Colonic mucosa (tissue), 4 donors: ENCODE data around the gene HACD2. TPM values are rescaled to one million over a fixed set of nuclear protein-coding genes. Genes with fewer than 3 reads are reported as not detected.
A peak's percentile ranks its signal among the peaks of the same experiment; 100 is the strongest.

Experiments used
- DNase-seq: peaks from one replicate; pipeline ENCODE4 v3.0.0-alpha.2; 2020
- H3K27ac ChIP-seq: fragments of 200-600 bp; one replicate; pipeline ENCODE4 v1.8.0; 2021
- H3K27me3 ChIP-seq: fragments of 200-600 bp; one replicate; pipeline ENCODE4 v1.8.0; 2021
- H3K36me3 ChIP-seq: fragments of 200-600 bp; one replicate; pipeline ENCODE4 v1.8.0; 2021
- H3K4me1 ChIP-seq: fragments of 200-600 bp; one replicate; pipeline ENCODE4 v1.8.0; 2021; ENCODE audit warnings: mild to moderate bottlenecking
- H3K4me3 ChIP-seq: fragments of 200-600 bp; one replicate; pipeline ENCODE4 v1.8.0; 2021
- H3K9ac ChIP-seq, 2 donors: one replicate each; pipeline ENCODE4 v1.7.0; 2013; ENCODE audit warnings: control low read depth in 2 of 2, low read depth in 2 of 2, low read length in 2 of 2
- H3K9me3 ChIP-seq: fragments of 200-600 bp; one replicate; pipeline ENCODE4 v1.8.0; 2021
- intact Hi-C: fragments of 100-400 bp; cut with DNase I; formaldehyde crosslinking; loops from one replicate; pipeline ENCODE4 v1.14.1; 2022
- total RNA-seq, 2 donors: library from RNA; stranded (reverse); fragmentation: NEBNext Ultra II Directional in 1 of 2; extraction: Animal tissue kit (Norgen Biotek cat#: 25700) in 1 of 2; gene quantifications; one replicate each; pipeline ENCODE4 v1.2.1, GENCODE V29; 2021
- TF ChIP-seq, protein P1 (sequence below): fragments of 200-600 bp; IDR thresholded peaks from one replicate; pipeline ENCODE4 v1.8.0; 2022; ENCODE audit warnings: antibody characterized with exemption, mild to moderate bottlenecking
- donor health status: healthy.
- donor health status: DM: no; HTN: no; CAD: no.
- donor health status: DM: no; HTN: no; CAD: no.

The HACD2 gene
- total RNA-seq, 2 donors from 2014 or later: 60.3 to 61.2 TPM

DNA sequence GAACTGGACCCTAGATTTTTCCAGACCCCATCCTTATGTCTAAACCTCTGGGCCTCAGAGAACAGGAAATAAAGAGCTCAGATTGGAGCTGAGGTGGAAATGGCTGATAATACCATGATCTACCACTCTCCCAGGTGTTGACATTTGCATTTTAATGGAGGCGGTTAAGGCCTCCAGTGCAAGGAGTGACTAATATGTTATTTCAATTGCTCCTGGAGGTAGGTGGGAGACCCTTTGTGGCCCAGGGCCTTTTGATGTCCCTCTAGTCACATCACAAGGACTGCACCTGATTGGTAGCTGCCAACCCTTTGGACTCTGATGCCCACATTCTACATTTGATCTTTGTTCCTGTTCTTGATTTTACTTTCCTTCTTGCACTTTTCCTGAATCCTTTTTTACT, 127.0 kb downstream of the HACD2 start:
- H3K27me3 ChIP-seq: no peaks in the 10 kb centered on the region
- DNase-seq: no peak
- intact Hi-C loops: no loop called here

DNA sequence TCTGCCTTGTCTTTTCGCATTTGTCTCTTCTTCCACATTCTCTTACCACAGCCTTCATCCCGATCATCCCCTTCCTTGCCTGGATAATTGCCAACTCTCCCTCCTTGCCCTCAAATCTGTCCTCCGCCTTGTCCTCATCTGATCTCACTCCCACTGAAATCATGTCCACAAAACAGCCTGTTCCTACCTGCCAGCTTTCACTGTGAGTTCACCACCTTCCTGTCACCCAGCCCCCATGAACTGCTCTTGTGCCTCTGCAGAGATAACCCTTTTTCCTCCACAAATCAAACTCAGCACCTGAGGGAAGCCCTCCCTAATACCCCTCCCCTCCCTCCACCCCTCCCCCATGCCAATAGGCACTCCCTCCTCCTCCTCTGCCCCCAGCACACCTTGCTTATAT, 131.2 kb downstream of the HACD2 start:
- Histone ChIP-seq H3K27ac (no peak overlapping the region), H3K27me3 (peaks cover 20% of the 10 kb centered on the region), H3K9ac (no peak overlapping the region), H3K9me3 (no peaks in the 10 kb centered on the region), H3K4me1 (peaks cover 1% of the 10 kb centered on the region), H3K4me3 (no peak overlapping the region), H3K36me3 (no peaks in the 10 kb centered on the region)
- TF ChIP-seq, protein P1, sequence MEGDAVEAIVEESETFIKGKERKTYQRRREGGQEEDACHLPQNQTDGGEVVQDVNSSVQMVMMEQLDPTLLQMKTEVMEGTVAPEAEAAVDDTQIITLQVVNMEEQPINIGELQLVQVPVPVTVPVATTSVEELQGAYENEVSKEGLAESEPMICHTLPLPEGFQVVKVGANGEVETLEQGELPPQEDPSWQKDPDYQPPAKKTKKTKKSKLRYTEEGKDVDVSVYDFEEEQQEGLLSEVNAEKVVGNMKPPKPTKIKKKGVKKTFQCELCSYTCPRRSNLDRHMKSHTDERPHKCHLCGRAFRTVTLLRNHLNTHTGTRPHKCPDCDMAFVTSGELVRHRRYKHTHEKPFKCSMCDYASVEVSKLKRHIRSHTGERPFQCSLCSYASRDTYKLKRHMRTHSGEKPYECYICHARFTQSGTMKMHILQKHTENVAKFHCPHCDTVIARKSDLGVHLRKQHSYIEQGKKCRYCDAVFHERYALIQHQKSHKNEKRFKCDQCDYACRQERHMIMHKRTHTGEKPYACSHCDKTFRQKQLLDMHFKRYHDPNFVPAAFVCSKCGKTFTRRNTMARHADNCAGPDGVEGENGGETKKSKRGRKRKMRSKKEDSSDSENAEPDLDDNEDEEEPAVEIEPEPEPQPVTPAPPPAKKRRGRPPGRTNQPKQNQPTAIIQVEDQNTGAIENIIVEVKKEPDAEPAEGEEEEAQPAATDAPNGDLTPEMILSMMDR: no peak
- intact Hi-C loops: no loop called here
- no peak for DNase-seq

More for the DNA sequence above, 127.0 kb downstream of the HACD2 start:
- TF ChIP-seq, protein P1: no peak
- Histone ChIP-seq H3K27ac (no peak overlapping the region), H3K9me3 (no peaks in the 10 kb centered on the region), H3K4me3 (no peak overlapping the region), H3K9ac (no peak overlapping the region), H3K4me1 (no peaks in the 10 kb centered on the region), H3K36me3 (no peaks in the 10 kb centered on the region)

DNA sequence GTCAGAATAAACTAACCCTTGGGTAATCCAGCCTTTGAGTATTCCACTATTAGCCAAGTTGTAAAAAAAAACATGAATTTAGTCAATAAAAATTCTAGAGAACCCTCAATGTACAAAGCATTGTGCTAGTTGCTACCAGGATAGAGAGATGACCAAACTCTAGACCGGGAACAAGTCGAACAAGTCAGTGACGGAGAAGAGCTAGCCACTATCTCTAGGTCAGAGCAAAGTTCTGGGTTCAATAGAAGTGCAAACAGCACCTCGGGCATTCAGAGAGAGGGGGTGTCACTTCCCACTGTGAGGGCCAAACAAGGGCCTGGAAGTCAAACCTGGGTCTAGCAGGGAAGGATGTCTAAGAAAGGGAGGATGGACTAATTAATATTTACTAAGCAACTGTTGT, 133.7 kb downstream of the HACD2 start:
- Histone ChIP-seq H3K4me1 (peaks cover 6% of the 10 kb centered on the region), H3K36me3 (no peaks in the 10 kb centered on the region), H3K4me3 (no peak overlapping the region), H3K9ac (no peak overlapping the region), H3K27ac (no peak overlapping the region), H3K9me3 (no peaks in the 10 kb centered on the region), H3K27me3 (peaks cover 26% of the 10 kb centered on the region)
- DNase-seq: no peak
- TF ChIP-seq, protein P1: no peak
- intact Hi-C loops: no loop called here

DNA sequence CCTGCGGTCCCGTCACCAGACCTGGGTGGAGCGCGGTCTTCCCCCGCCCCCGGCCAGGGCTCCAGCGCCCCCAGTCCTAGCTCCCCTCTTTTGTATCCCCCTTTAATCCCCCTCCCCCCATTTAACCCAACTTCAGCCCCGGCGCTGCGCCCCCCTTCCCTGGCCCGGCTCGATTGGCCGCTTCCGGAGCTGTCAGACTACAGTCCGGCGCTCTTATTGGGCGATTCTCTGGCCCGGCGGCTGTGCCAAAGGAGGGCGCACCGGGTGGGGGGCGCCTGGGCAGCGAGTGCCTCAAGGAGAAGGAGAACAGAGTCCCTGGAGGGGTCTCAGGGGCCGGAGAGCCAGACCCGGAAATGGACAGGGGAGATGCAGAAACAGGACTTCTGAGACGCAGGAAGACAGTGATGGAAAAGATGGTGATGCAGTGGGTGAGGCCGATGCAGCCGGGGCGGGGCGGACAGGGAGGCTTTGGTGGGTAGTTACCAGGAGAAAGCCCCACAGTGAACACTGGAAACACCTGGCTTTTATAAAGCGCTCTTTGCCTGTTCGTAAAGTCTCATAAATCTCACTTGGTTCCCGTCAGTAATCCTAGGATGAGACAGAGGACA, 134.8 kb downstream of the HACD2 start:
- intact Hi-C loops: no loop called here
- Histone ChIP-seq H3K4me1 (peaks cover 6% of the 10 kb centered on the region), H3K9me3 (no peaks in the 10 kb centered on the region), H3K4me3 (peak overlapping the region; percentile 55), H3K9ac (peak overlapping the region; percentile 5 to 63), H3K36me3 (no peaks in the 10 kb centered on the region), H3K27me3 (peaks cover 26% of the 10 kb centered on the region), H3K27ac (peak overlapping the region; percentile 12)
- TF ChIP-seq, protein P1: no peak
- DNase-seq: no peak

DNA sequence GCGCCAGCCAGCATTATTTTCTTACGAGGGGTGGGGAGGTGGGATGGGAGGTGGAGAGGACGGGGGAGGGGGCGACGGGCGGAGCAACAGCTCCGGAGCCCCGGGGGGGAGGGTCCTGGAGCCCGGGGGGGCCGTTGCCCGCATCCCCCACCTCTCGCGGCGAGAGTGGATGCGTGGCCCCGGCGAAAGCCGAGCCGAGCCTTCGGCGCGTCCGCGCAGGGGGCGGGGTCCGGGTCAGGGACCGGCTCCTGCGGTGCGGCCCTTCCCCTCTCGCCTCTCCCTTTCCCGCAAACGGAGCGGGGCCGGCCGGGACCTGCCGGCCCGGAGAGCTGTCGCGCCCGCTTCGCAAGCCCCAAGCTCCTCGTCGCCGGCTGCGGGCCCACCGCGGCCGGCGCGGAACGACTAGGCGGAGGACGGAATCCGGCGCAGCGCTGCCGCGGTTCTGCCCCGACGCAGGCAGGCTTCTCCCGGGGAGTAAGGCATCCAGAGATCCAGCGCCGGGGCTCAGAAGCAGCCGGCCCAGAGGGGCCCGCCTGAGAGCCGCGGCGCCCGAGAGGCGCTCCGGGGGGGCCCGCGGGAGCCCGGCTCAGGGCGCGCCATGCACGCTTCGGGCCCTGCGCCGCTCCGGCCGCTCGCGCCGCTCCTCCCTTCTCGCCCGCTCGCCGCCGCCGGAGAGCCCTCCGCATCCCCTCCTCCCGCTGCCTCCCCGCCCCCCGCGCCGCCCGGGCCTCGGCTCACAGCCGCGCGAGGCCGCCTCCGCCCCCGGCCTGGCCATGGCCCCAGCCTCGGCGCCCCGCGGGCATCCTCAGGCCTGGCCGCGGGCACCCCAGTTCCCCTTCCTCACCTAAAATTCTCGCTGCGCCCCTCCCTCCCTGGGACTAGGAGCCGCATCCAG, 135.5 kb downstream of the HACD2 start:
- no peak for DNase-seq
- Histone ChIP-seq H3K4me3 (peak overlapping the region; percentile 55), H3K27ac (peak overlapping the region; percentile 44), H3K36me3 (no peaks in the 10 kb centered on the region), H3K4me1 (peaks cover 6% of the 10 kb centered on the region), H3K27me3 (peaks cover 26% of the 10 kb centered on the region), H3K9me3 (no peaks in the 10 kb centered on the region), H3K9ac (peak overlapping the region in 1 of 2 donors; percentile 63)
- TF ChIP-seq, protein P1: no peak
- intact Hi-C loops: no loop called here
